ENCODE data around the gene GOLGA2. TPM values are rescaled to one million over a fixed set of nuclear protein-coding genes. Genes with fewer than 3 reads are reported as not detected.

The GOLGA2 gene
- total RNA-seq, 1 donor from 2014 or later = 87.0 TPM

DNA sequence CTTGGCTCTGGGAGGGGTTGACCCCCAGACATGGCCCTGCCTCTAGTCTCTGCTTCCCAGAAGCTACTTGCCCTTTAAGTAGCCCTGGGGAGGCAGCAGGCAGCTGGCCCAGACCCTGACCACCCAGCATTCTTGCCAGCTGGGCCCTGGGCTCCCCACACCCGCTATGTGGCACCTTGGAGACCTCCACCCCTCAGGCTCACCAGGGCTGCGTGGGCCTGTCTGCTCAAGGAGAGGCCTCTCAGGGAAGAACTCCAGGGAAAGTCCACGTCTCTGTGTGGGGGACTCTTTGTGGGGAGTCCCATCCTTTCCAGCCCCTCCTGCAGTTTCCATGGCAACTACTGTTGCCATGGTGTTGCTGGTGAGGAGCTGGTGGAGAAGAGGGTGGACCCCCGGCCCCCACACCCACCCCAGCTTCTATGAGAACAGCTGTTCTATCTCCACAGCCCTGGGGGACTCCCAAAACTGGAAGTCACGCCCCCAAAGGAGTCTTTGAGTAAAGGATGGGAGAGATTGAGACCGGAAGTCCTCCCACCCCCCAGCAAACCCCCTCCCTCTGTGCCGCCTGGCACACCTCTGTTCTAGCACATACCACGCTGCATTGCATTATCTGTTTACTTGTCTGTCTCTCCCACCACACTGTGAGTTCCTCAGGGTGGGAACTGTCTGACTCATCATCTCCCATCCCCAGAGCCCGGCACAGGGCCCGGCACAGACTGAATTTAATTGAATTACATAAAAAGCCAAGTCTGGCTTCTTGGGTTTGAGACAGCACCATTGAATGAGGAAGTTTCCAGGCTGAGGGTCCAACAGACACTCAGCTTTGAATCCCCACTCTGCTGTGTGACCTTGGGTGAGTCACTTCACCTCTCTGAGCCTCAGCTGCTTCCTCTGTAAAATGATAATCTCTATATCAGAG lies 60.1 kb downstream of the GOLGA2 start:
- Mint-ChIP-seq H3K9me3 (ENCODE audit: low read depth) (no peaks in the 10 kb centered on the region), H3K27ac (no peak overlapping the region), H3K36me3 (ENCODE audit: insufficient read depth) (no peaks in the 10 kb centered on the region), H3K4me1 (ENCODE audit: low read depth) (peaks cover 6% of the 10 kb centered on the region), H3K4me3 (ENCODE audit: low read depth) (no peak overlapping the region), H3K27me3 (peaks cover 3% of the 10 kb centered on the region)
- no peak for DNase-seq (ENCODE audit: low spot score, unreplicated experiment)
- TF ChIP-seq, protein P1, sequence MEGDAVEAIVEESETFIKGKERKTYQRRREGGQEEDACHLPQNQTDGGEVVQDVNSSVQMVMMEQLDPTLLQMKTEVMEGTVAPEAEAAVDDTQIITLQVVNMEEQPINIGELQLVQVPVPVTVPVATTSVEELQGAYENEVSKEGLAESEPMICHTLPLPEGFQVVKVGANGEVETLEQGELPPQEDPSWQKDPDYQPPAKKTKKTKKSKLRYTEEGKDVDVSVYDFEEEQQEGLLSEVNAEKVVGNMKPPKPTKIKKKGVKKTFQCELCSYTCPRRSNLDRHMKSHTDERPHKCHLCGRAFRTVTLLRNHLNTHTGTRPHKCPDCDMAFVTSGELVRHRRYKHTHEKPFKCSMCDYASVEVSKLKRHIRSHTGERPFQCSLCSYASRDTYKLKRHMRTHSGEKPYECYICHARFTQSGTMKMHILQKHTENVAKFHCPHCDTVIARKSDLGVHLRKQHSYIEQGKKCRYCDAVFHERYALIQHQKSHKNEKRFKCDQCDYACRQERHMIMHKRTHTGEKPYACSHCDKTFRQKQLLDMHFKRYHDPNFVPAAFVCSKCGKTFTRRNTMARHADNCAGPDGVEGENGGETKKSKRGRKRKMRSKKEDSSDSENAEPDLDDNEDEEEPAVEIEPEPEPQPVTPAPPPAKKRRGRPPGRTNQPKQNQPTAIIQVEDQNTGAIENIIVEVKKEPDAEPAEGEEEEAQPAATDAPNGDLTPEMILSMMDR (IDR thresholded peaks at IDR 0.05; ENCODE audit: unreplicated experiment) = no peak

DNA sequence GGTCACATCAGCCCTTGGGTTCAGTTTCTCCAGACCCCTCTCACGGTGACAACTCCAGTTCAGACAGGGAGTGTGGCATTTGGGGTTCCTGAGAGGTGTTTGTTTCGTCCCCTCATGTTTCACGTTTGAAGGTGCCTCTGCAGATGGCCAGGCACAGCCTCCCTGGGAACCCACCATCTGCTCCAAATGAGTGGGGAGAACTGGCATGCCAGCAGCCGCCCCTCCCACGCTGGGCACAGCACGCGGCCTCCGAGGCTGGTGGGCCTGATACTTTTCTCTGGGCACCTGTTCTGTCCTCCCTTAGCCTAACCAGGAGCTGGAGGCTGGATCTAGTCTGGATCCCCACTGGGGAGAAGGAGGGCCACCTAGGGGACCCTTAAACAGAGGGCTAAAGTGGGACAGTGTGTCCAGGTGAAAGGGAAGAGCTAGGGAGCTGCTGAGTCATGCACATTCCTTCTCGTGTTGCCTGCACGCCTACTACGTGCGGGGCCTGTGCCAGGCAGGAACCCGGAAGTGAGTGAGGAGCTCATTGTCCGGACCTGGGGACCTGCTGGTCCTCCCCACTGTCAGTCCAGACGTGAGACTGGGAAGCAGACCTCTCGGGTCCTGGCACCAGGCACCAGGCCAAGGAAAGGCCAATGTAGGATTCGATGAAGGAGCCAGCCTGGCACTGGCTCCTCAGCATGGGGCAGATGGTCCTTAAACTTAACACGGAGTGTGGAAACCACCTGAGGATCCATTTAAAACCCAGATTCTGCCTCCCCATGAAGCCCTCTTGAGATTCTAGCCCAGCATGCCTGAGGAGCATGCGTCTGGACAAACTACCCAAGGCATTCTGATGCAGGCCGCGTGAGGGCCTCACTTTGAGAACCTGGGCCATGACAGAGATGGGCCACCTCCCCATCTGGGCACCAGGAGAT lies 61.0 kb downstream of the GOLGA2 start:
- no peaks in the 10 kb centered on the region for H3K36me3 Mint-ChIP-seq (ENCODE audit: insufficient read depth)
- TF ChIP-seq, protein P1 (IDR thresholded peaks at IDR 0.05; ENCODE audit: unreplicated experiment) = no peak
- peaks cover 3% of the 10 kb centered on the region for H3K27me3 Mint-ChIP-seq
- H3K4me3 Mint-ChIP-seq (ENCODE audit: low read depth) = no peak overlapping the region
- H3K4me1 Mint-ChIP-seq (ENCODE audit: low read depth) = peaks cover 6% of the 10 kb centered on the region
- no peak for DNase-seq (ENCODE audit: low spot score, unreplicated experiment)
- H3K9me3 Mint-ChIP-seq (ENCODE audit: low read depth) = no peaks in the 10 kb centered on the region
- no peak overlapping the region for H3K27ac Mint-ChIP-seq

DNA sequence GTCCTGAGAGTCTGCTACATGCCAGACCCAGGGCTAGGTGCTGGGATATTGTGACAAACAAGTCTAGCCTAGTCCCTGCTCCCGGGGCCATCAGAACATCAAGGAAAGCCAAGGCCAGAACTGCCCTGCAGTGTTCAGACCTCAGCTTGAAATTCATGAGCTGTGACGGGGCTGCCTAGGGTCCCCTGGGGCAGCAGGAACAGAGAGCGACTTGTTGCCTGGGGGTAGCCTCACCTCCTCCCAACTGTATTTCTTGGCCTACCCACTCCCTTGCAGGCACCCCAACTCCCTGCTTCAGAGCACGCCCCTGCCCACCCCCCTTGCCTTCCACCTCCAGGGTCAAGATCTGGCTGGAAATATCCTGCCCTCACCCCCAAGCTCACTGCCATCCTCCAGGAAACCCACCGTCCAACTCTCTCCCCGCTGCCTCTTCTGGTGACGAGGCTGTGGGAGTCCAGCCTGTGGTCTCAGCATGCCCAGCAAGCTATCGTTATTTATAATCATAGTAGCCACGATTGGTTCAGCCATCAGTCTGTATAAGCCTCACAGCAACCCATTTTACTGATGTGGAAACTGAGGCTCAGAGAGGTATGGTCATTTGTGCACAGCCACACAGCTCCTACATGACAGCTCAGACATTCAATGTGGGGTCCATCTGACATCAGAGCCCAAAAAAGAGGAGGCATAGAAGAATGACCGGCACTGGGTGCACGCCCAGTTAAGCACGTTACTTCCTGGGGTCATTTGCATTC lies 61.9 kb downstream of the GOLGA2 start:
- Mint-ChIP-seq H3K36me3 (ENCODE audit: insufficient read depth) (no peaks in the 10 kb centered on the region), H3K4me3 (ENCODE audit: low read depth) (no peak overlapping the region), H3K27ac (no peak overlapping the region), H3K4me1 (ENCODE audit: low read depth) (peaks cover 6% of the 10 kb centered on the region), H3K27me3 (peaks cover 3% of the 10 kb centered on the region), H3K9me3 (ENCODE audit: low read depth) (no peaks in the 10 kb centered on the region)
- TF ChIP-seq, protein P1 (IDR thresholded peaks at IDR 0.05; ENCODE audit: unreplicated experiment) = no peak
- DNase-seq (ENCODE audit: low spot score, unreplicated experiment) = no peak

DNA sequence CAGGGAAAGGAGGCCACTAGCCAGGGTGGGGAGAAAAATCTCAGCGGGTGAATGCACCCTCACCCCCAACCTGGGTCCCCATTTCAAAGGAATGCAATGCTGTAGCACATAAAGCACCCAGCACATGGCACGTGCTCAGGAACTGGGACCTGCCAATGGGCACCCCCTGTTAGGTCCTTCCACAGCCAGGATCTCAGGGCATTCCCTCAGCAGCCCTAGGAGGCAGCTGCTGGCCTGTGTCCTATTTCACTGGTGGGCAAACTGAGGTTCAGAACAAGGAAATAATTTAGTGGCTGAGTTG lies 63.9 kb downstream of the GOLGA2 start:
- Mint-ChIP-seq H3K4me3 (ENCODE audit: low read depth) (no peak overlapping the region), H3K27ac (no peak overlapping the region), H3K9me3 (ENCODE audit: low read depth) (no peaks in the 10 kb centered on the region), H3K36me3 (ENCODE audit: insufficient read depth) (no peaks in the 10 kb centered on the region), H3K27me3 (peaks cover 8% of the 10 kb centered on the region), H3K4me1 (ENCODE audit: low read depth) (peaks cover 2% of the 10 kb centered on the region)
- no peak for DNase-seq (ENCODE audit: low spot score, unreplicated experiment)
- TF ChIP-seq, protein P1 (IDR thresholded peaks at IDR 0.05; ENCODE audit: unreplicated experiment) = no peak
